HFFc6 (cell line): ENCODE data around the gene THRAP3. TPM values are rescaled to one million over a fixed set of nuclear protein-coding genes. Genes with fewer than 3 reads are reported as not detected.

Source experiments
- DNase-seq: peaks from one replicate; pipeline ENCODE4 v3.0.0-alpha.2; 2018
- H3K27ac Mint-ChIP-seq: 2 replicates; pipeline ENCODE4 v1.8.0; 2020; ENCODE audit warnings: mild to moderate bottlenecking, mixed read lengths
- H3K27me3 Mint-ChIP-seq: 2 replicates; pipeline ENCODE4 v1.8.0; 2021; ENCODE audit warnings: mild to moderate bottlenecking, moderate library complexity, mixed read lengths; ENCODE audit not compliant: insufficient read depth
- H3K36me3 Mint-ChIP-seq: 2 replicates; pipeline ENCODE4 v1.8.0; 2021; ENCODE audit warnings: low read depth, mixed read lengths
- H3K4me1 Mint-ChIP-seq: 2 replicates; pipeline ENCODE4 v1.8.0; 2020; ENCODE audit warnings: low read depth, mixed read lengths
- H3K4me3 Mint-ChIP-seq: 2 replicates; pipeline ENCODE4 v1.8.0; 2020; ENCODE audit warnings: mild to moderate bottlenecking, moderate library complexity, mixed read lengths
- H3K9me3 Mint-ChIP-seq: 2 replicates; pipeline ENCODE4 v1.8.0; 2020; ENCODE audit warnings: mild to moderate bottlenecking, mixed read lengths
- total RNA-seq, 6 experiments: library from RNA; stranded (reverse); fragmentation: NEBNext Ultra II Directional; extraction: Animal tissue kit (Norgen Biotek cat#: 25700); gene quantifications; 2 replicates in 1 of 6; 3 replicates in 5 of 6; pipeline ENCODE4 v1.2.3, GENCODE V29; 2021
- TF ChIP-seq, protein P1 (sequence below): fragments of 200-600 bp; sonication (generic); IDR thresholded peaks from 2 replicates; pipeline ENCODE4 v1.5.0; 2021; ENCODE audit warnings: antibody characterized with exemption, mild to moderate bottlenecking

The THRAP3 gene
- total RNA-seq, 6 experiments from 2014 or later = 116 to 126 (median 121) TPM

DNA sequence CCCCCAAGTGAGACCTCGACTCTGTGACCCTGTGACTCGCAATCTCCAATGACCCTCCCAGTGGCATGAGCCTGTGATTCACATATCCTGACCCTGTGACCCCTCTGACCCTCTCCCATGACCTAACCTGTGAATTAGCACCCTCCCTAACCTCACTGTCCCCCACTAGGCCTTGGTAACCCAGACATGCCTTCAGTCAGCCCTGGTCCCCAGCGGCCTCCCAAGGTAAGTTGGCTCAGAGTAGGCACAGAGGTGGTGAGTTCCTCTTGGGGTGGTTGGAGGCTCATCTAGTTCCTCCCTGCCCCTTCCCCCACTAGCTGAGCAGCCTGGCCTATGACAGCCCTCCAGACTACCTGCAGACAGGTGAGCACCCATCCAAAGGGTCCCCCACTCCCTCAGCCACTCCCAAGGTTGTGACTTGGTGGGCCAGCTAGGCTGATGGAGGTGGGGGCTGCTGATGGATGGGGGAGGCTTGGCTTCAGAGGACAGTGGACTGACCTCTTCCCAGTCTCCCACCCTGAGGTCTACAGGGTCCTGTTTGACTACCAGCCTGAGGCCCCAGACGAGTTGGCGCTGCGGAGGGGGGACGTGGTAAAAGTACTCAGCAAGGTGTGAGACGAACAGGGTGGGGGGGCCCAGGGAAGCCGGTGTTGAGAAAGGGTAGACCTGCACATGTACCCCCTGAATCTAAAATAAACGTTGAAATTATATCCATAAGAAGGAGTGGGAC is 83.5 kb downstream of the THRAP3 start:
- Mint-ChIP-seq H3K36me3 (peaks cover 31% of the 10 kb centered on the region), H3K27ac (peak overlapping the region; percentile 79; the same call in 1 of the 2 replicates)

DNA sequence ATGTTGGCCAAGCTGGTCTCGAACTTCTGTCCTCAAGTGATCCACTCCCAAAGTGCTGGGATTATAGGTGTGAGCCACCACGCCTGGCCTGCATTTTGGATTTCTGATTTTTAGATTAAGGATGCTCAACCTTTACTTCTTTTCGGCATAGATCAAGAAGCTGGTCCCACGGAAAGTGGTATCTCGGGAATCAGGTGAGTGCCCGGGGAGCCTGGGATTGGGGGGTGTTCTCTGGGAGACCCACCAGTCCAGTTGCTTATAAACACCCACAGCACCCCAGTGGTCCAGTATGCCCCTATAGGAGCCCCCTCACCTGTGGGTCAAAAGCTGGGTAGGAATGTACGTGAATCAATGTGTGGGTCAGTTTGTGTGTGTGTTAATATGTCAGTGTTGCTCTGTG is 85.2 kb downstream of the THRAP3 start:
- no peak overlapping the region; the same call in 1 of the 2 replicates for H3K27ac Mint-ChIP-seq
- peaks cover 22% of the 10 kb centered on the region for H3K4me1 Mint-ChIP-seq
- DNase-seq = no peak
- peaks cover 6% of the 10 kb centered on the region for H3K27me3 Mint-ChIP-seq
- H3K4me3 Mint-ChIP-seq = no peak overlapping the region
- H3K9me3 Mint-ChIP-seq = no peaks in the 10 kb centered on the region
- TF ChIP-seq, protein P1, sequence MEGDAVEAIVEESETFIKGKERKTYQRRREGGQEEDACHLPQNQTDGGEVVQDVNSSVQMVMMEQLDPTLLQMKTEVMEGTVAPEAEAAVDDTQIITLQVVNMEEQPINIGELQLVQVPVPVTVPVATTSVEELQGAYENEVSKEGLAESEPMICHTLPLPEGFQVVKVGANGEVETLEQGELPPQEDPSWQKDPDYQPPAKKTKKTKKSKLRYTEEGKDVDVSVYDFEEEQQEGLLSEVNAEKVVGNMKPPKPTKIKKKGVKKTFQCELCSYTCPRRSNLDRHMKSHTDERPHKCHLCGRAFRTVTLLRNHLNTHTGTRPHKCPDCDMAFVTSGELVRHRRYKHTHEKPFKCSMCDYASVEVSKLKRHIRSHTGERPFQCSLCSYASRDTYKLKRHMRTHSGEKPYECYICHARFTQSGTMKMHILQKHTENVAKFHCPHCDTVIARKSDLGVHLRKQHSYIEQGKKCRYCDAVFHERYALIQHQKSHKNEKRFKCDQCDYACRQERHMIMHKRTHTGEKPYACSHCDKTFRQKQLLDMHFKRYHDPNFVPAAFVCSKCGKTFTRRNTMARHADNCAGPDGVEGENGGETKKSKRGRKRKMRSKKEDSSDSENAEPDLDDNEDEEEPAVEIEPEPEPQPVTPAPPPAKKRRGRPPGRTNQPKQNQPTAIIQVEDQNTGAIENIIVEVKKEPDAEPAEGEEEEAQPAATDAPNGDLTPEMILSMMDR = no peak
- peaks cover 22% of the 10 kb centered on the region for H3K36me3 Mint-ChIP-seq

More for the DNA sequence above, 83.5 kb downstream of the THRAP3 start:
- peaks cover 29% of the 10 kb centered on the region for H3K4me1 Mint-ChIP-seq
- H3K4me3 Mint-ChIP-seq = peak overlapping the region; percentile 87
- DNase-seq = no peak
- H3K27me3 Mint-ChIP-seq = peaks cover 6% of the 10 kb centered on the region
- H3K9me3 Mint-ChIP-seq = no peaks in the 10 kb centered on the region
- TF ChIP-seq, protein P1 = no peak

DNA sequence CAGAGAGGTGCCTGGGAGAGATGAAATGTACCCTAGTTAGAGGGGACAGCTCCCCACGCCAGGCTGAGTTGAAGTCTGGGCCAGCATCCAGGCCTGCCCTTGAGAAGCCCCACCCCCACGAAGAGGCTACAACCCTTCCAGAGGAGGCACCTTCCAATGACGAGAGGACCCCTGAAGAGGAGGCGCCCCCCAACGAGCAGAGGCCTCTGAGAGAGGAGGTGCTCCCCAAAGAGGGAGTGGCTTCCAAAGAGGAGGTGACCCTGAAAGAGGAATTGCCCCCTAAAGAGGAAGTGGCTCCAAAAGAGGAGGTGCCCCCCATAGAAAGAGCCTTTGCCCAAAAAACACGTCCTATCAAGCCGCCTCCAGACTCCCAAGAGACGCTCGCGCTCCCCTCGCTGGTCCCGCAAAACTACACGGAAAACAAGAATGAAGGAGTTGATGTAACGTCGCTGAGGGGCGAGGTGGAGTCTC is 96.1 kb downstream of the THRAP3 start:
- Mint-ChIP-seq H3K36me3 (0 out of 2 replicates have a peak, but pooled peaks cover 9% of the 10 kb centered on the region), H3K9me3 (no peaks in the 10 kb centered on the region), H3K4me3 (peak overlapping the region; percentile 78), H3K27ac (peak overlapping the region; percentile 78), H3K4me1 (peaks cover 26% of the 10 kb centered on the region), H3K27me3 (peaks cover 4% of the 10 kb centered on the region; the same call in 1 of the 2 replicates)
- TF ChIP-seq, protein P1 = no peak
- no peak for DNase-seq

DNA sequence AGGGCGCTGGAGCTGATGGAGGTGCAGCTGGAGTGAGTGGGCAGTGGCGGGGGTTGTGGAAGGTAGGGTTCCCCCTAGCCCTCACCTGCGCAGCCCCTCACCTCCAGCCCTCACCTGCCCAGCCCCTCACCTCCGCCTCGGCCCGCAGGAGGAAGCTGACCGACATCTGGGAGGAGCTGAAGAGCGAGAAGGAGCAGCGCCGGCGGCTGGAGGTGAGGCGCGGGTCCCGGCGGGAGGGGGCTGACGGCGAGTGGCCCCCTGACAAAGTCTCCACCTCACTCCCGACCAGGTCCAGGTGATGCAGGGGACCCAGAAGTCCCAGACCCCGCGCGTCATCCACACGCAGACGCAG is 96.5 kb downstream of the THRAP3 start:
- 0 out of 2 replicates have a peak, but pooled peaks cover 9% of the 10 kb centered on the region for H3K36me3 Mint-ChIP-seq
- peaks cover 27% of the 10 kb centered on the region for H3K4me1 Mint-ChIP-seq
- peaks cover 4% of the 10 kb centered on the region; the same call in 1 of the 2 replicates for H3K27me3 Mint-ChIP-seq
- H3K9me3 Mint-ChIP-seq = no peaks in the 10 kb centered on the region
- no peak for DNase-seq
- H3K4me3 Mint-ChIP-seq = peak overlapping the region; percentile 78
- TF ChIP-seq, protein P1 = no peak
- peak overlapping the region; percentile 78 for H3K27ac Mint-ChIP-seq

DNA sequence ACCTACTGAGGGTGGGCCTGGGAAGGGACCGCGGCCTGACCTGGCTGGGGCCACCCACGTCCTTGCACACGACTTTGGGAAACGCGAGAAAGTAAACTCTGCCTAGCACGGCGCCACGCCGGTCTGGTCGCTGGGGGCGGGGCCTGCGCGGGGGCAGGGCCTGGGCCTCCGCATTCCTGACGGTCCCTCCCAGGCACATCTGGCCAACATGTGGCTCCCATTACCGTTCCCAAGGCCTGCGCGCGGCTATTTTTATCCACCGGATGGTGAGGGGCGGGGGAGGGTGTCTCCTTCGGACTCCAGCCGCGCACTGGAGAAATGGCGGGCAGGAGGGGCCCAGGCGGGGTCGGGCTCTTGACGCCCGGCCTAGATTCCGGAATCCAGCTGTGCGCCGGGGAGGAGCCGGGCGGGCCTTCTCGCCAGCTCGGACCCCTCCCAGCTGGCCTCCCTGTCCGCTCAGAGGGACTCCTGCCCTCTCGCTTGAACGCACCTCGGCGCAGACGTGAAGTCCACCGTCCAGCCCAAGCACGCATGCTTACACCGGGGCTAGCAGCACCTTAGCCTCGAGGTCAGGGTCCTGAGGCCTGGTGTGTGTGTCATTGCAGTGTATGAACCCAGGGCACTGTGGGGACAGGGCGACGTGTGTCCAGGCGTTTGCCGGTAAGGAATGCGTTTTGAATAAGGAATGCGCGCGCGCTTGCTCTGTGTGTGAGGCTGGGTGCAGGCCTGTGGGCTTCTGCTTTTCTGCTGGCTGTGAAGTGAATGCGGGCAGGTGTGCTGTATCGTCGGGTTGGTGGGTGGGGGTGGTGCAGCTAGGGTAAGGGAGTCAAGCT is 97.1 kb downstream of the THRAP3 start:
- H3K27me3 Mint-ChIP-seq = peaks cover 4% of the 10 kb centered on the region; the same call in 1 of the 2 replicates
- peaks cover 33% of the 10 kb centered on the region for H3K4me1 Mint-ChIP-seq
- TF ChIP-seq, protein P1 = no peak
- peak overlapping the region; percentile 89 for H3K4me3 Mint-ChIP-seq
- no peaks in the 10 kb centered on the region for H3K9me3 Mint-ChIP-seq
- H3K36me3 Mint-ChIP-seq = 0 out of 2 replicates have a peak, but pooled peaks cover 9% of the 10 kb centered on the region
- H3K27ac Mint-ChIP-seq = peak overlapping the region; percentile 89
- DNase-seq = peak; percentile 77
